A549 (cell line): Measurements from ENCODE around the gene STK11IP. TPM values are rescaled to one million over a fixed set of nuclear protein-coding genes. Genes with fewer than 3 reads are reported as not detected.

Source experiments
- ATAC-seq, 2 experiments: fragments of 200-7000 bp in 1 of 2; fragments of >200 bp in 1 of 2; cut with Nextera tagmentation in 1 of 2; cut with Tn5 transposase in 1 of 2; 3 replicates each; pipeline versions ENCODE4 v1.8.0 to v1.9.1; 2018 to 2020; ENCODE audit warnings: mild to moderate bottlenecking in 1 of 2, moderate library complexity in 1 of 2
- CTCF ChIA-PET: fragments of 300-600 bp; sonication (Branson Sonifier 250); formaldehyde crosslinking; extraction: SDS; loops from one replicate; lab custom pipeline; 2021; ENCODE audit warnings: antibody characterized with exemption, inconsistent platforms; lab: Yijun Ruan, JAX
- POLR2A ChIA-PET: fragments of 350-600 bp; formaldehyde crosslinking; extraction: SDS; loops from one replicate; lab custom pipeline; 2021; ENCODE audit warnings: antibody characterized with exemption, inconsistent platforms; lab: Yijun Ruan, JAX
- DNase-seq, 2 experiments: peaks; one replicate each; pipeline versions ENCODE4 v3.0.0 to v3.0.0-alpha.2; 2011 to 2016; ENCODE audit warnings: low read depth in 1 of 2, low spot score in 1 of 2
- FAIRE-seq: peaks from 2 replicates; lab custom pipeline; 2011; peaks lifted over from hg19 to GRCh38; lab: Jason Lieb, UNC
- H3K27ac ChIP-seq, 2 experiments: fragments of >200 bp; sonication (Bioruptor Twin); formaldehyde crosslinking; 3 replicates each; pipeline ENCODE4 v1.5.1; 2016 to 2017
- H3K4me1 ChIP-seq: fragments of >200 bp; sonication (Bioruptor Twin); formaldehyde crosslinking; 3 replicates; pipeline ENCODE4 v1.6.1; 2016
- H3K4me2 ChIP-seq: fragments of >200 bp; sonication (Bioruptor Twin); formaldehyde crosslinking; 3 replicates; pipeline ENCODE4 v1.6.1; 2016
- H3K4me3 ChIP-seq: fragments of >200 bp; sonication (Bioruptor Twin); formaldehyde crosslinking; 3 replicates; pipeline ENCODE4 v1.5.1; 2016
- H3K9me3 ChIP-seq: fragments of >200 bp; sonication (Bioruptor Twin); formaldehyde crosslinking; 3 replicates; pipeline ENCODE4 v1.6.1; 2016
- CEBPB ChIP-seq, 2 experiments: fragments of >200 bp in 1 of 2; sonication (Bioruptor Twin) in 1 of 2; formaldehyde crosslinking in 1 of 2; IDR thresholded peaks; 2 replicates each; pipeline ENCODE4 v1.6.1; 2012 to 2016
- EP300 ChIP-seq, 2 experiments: fragments of >200 bp; sonication (Bioruptor Twin); formaldehyde crosslinking; IDR thresholded peaks; 2 replicates in 1 of 2; 3 replicates in 1 of 2; pipeline ENCODE4 v1.6.1; 2016 to 2017
- FOXS1 ChIP-seq: fragments of 250-450 bp; sonication (Bioruptor Pico); IDR thresholded peaks from 2 replicates; pipeline ENCODE4 v1.5.0; 2020; ENCODE audit warnings: mild to moderate bottlenecking, moderate library complexity
- HOXB13 ChIP-seq: fragments of 250-450 bp; sonication (Bioruptor Pico); IDR thresholded peaks from 2 replicates; pipeline ENCODE4 v1.5.0; 2020; ENCODE audit warnings: low read depth, mild to moderate bottlenecking, moderate library complexity
- JUNB ChIP-seq: fragments of >200 bp; sonication (Bioruptor Twin); formaldehyde crosslinking; IDR thresholded peaks from 2 replicates; pipeline ENCODE4 v1.6.1; 2016
- KDM5A ChIP-seq: fragments of 200-600 bp; sonication (generic); IDR thresholded peaks from 2 replicates; pipeline ENCODE4 v1.6.1; 2016; ENCODE audit warnings: antibody characterized with exemption, mild to moderate bottlenecking
- MAFK ChIP-seq: fragments of 450-650 bp; IDR thresholded peaks from 2 replicates; pipeline ENCODE4 v1.6.1; 2014; ENCODE audit not compliant: partially characterized antibody
- NR3C1 ChIP-seq: fragments of >200 bp; sonication (Bioruptor Twin); formaldehyde crosslinking; IDR thresholded peaks from 3 replicates; pipeline ENCODE4 v1.6.1; 2017
- POLR2AphosphoS2 ChIP-seq: conservative IDR thresholded peaks from 2 replicates; pipeline ENCODE4 v1.6.1; 2012; ENCODE audit warnings: low read length, improper control_type of control experiment, inconsistent platforms
- RAD21 ChIP-seq, 2 experiments: fragments of >200 bp in 1 of 2; sonication (Bioruptor Twin) in 1 of 2; formaldehyde crosslinking in 1 of 2; IDR thresholded peaks in 1 of 2; conservative IDR thresholded peaks in 1 of 2; 2 replicates in 1 of 2; 3 replicates in 1 of 2; pipeline ENCODE4 v1.6.1; 2012 to 2018; ENCODE audit warnings: inconsistent platforms in 1 of 2
- RARB ChIP-seq: fragments of 250-450 bp; sonication (Bioruptor Pico); IDR thresholded peaks from 2 replicates; pipeline ENCODE4 v1.8.0; 2021; ENCODE audit warnings: mild to moderate bottlenecking, moderate library complexity
- RCOR1 ChIP-seq: fragments of 150-350 bp; IDR thresholded peaks from 2 replicates; pipeline ENCODE4 v1.6.1; 2014; ENCODE audit warnings: antibody characterized with exemption, low read length, low read depth
- ZFP36 ChIP-seq: fragments of 450-650 bp; IDR thresholded peaks from 2 replicates; pipeline ENCODE4 v1.6.1; 2014; ENCODE audit warnings: borderline replicate concordance; ENCODE audit not compliant: partially characterized antibody
- ZNF302 ChIP-seq: fragments of 250-450 bp; sonication (Bioruptor Pico); IDR thresholded peaks from 2 replicates; pipeline ENCODE4 v1.9.0; 2021; ENCODE audit warnings: inconsistent platforms, mild to moderate bottlenecking, moderate library complexity
- WGBS: methylation state at CpG from one replicate; pipeline ENCODE4 v1.1.6; 2017; ENCODE audit errors: missing lambda C conversion rate; 5-methylcytosine and 5-hydroxymethylcytosine counted together
- polyA plus RNA-seq, 4 experiments: library from polyadenylated mRNA; depleted of rRNA in 3 of 4; stranded (reverse); fragments of >200 nt; fragmentation: RNase III in 1 of 4; extraction: RNeasy Plus Mini Kit Qiagen cat#74134 plus additional on column Dnase treatment in 1 of 4; gene quantifications; 2 replicates in 3 of 4; 3 replicates in 1 of 4; pipeline ENCODE4 v1.2.3, GENCODE V29; 2011 to 2017
- TF ChIP-seq, protein P1 (sequence below): fragments of 250-450 bp; sonication (Bioruptor Pico); IDR thresholded peaks from 2 replicates; pipeline ENCODE4 v1.5.0; 2020; ENCODE audit warnings: low read depth, mild to moderate bottlenecking, moderate library complexity
- TF ChIP-seq, protein P2 (sequence below): IDR thresholded peaks from 2 replicates; pipeline ENCODE4 v1.6.1; 2012
- TF ChIP-seq, protein P3 (sequence below): fragments of >200 bp; sonication (Bioruptor Twin); formaldehyde crosslinking; IDR thresholded peaks from 3 replicates; pipeline ENCODE4 v1.5.1; 2016
- TF ChIP-seq, protein P4 (sequence below): fragments of 250-450 bp; sonication (Bioruptor Pico); IDR thresholded peaks from 2 replicates; pipeline ENCODE4 v1.5.0; 2021; ENCODE audit warnings: mild to moderate bottlenecking, moderate library complexity, borderline replicate concordance

The STK11IP gene
- polyA plus RNA-seq, 2 of the 4 experiments (the other 2 are of a cell fraction) = 13.3 to 18.8 TPM

DNA sequence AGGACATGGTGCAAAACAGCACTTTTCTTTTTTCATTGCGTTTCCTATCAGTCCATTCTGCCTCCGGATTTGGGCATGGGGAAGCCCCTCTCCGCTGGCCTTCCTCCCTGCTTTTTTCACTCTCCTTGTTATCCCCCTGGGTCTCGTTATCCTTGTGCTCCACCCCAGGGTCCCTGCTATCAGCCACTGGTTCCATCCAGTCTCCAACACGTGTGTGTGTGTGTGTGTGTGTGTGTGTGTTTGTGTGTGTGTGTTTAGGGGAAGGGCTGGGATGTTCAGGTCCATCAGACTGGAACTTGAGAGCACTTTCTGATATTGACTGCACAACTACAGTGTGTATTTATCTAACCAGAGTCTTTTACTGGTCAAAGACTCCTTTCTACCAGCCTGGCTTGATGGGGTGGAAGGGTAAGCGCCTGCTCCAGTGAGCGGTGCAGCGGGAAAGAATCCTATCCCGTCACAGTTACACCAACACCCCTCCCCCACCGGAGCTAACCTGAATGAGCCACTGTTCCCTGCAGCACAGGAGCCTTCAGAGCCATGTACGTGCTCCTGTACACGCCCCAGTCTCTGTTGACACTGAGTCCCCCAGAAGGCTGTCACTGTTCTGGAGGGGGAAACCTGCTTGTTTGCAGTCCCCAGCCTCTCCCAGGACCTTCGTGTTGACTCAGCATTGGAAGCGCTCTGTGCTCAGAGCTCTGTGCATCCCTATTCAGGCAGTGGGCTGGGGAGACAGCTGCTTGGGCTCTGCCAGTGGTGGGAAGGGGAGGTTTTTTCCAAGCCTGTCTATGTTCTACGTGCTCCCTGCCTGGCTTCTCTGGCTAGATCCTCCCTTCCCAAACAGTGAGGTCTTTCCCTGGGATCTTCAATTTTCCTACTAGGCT lies 20.9 kb upstream of the STK11IP start:
- Histone ChIP-seq H3K4me3 (no peak overlapping the region), H3K4me1 (peaks cover 5% of the 10 kb centered on the region; the same call in 2 of the 3 replicates), H3K27ac (no peak overlapping the region), H3K4me2 (peak overlapping the region; percentile 29; the same call in 2 of the 3 replicates), H3K9me3 (no peaks in the 10 kb centered on the region)
- no peak for FAIRE-seq
- no peak for DNase-seq
- TF ChIP-seq RAD21 (conservative IDR thresholded peaks at IDR 0.05 in 1 of 2, IDR thresholded peaks at IDR 0.05 in 1 of 2) (no peak), MAFK (peak; percentile 12)
- TF ChIP-seq, protein P1, sequence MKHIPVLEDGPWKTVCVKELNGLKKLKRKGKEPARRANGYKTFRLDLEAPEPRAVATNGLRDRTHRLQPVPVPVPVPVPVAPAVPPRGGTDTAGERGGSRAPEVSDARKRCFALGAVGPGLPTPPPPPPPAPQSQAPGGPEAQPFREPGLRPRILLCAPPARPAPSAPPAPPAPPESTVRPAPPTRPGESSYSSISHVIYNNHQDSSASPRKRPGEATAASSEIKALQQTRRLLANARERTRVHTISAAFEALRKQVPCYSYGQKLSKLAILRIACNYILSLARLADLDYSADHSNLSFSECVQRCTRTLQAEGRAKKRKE (CRISPR knock-in tag) = no peak
- peak; percentile 27 to 43; a peak in 3 of 6 replicates for ATAC-seq
- ChIA-PET POLR2A (interaction anchor here (0.8 kb wide), 1 partner anchor 21 kb away, joined by 3 read pairs; the partner anchor contains the start of gene STK11IP), CTCF (interaction anchor here (1.0 to 7.5 kb wide), 9 partner anchors 13 to 175 kb away, joined by 3 to 50 read pairs (median 4); no protein-coding TSS in a partner anchor)
- WGBS = 40% methylated on average over 13 of the region's 15 CpGs

DNA sequence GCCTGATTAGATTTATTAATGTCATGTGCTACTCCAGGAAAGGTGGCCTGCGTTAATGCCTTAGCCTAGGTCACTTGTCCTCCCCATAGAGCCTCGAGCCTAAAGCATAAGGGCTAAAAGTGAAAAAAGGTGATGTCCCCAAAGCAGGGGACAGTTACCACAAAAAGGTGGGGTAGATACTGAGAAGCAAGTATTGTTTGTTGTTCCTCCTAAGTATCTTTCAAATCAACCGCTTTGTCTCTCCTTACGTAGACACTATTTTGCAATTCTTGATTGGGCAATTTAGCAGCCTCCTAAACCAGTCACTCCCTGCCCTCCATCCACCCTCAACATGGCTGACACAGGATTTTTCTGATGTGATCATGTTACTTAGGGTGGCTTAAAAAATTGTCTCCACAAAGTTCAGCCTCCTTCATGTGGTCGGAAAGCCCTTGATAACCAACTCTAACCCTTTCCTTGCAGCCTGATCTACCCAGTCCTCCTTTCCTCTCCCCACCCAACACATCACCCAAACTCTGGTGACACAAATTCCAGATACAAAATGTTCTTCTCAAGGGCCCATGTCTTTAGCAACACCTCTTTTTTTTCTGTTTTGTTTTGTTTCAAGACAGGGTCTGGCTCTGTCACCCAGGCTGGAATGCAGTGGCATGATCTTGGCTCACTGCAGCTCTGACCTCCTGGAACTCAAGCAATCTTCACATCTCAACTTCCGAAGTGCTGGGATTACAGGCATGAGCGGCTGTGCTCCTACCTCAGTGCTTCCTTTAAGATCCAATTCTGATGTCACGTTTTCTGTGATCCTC lies 18.6 kb upstream of the STK11IP start:
- Histone ChIP-seq H3K4me3 (no peak overlapping the region), H3K4me2 (no peak overlapping the region), H3K9me3 (no peaks in the 10 kb centered on the region), H3K4me1 (no peaks in the 10 kb centered on the region), H3K27ac (no peak overlapping the region)
- WGBS = 54% methylated on average over 8 of the region's 8 CpGs
- POLR2A ChIA-PET = no interaction called here
- CTCF ChIA-PET = interaction anchor here (1.2 to 1.7 kb wide), 2 partner anchors 17 to 64 kb away, joined by 3 to 5 read pairs; no protein-coding TSS in a partner anchor
- TF ChIP-seq CEBPB (IDR thresholded peaks at IDR 0.05) = peak; percentile 12 to 49; a peak in 1 of 4 replicates
- no peak for TF ChIP-seq KDM5A
- no peak for TF ChIP-seq NR3C1
- TF ChIP-seq, protein P2, sequence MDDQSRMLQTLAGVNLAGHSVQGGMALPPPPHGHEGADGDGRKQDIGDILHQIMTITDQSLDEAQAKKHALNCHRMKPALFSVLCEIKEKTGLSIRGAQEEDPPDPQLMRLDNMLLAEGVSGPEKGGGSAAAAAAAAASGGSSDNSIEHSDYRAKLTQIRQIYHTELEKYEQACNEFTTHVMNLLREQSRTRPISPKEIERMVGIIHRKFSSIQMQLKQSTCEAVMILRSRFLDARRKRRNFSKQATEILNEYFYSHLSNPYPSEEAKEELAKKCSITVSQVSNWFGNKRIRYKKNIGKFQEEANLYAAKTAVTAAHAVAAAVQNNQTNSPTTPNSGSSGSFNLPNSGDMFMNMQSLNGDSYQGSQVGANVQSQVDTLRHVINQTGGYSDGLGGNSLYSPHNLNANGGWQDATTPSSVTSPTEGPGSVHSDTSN = no peak
- TF ChIP-seq POLR2AphosphoS2 = no peak
- FAIRE-seq (no peak), ATAC-seq (no peak), DNase-seq (no peak)

DNA sequence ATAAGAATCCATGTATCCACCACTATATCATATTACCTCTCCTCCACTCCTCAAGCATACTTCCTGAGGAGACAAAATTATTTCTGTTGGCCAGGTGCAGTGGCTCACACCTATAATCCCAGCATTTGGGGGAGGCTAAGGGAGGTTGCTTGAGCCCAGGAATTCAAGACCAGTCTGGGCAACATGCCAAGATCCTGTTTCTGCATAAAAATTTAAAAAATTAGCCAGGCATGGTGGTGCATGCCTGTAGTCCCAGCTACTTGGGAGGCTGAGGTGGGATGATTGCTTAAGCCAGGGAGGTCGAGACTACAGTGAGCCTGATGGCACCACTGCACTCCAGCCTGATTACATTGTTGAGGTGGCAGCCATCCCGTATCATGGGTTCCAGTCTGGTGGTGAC lies 16.3 kb upstream of the STK11IP start:
- FAIRE-seq = no peak

DNA sequence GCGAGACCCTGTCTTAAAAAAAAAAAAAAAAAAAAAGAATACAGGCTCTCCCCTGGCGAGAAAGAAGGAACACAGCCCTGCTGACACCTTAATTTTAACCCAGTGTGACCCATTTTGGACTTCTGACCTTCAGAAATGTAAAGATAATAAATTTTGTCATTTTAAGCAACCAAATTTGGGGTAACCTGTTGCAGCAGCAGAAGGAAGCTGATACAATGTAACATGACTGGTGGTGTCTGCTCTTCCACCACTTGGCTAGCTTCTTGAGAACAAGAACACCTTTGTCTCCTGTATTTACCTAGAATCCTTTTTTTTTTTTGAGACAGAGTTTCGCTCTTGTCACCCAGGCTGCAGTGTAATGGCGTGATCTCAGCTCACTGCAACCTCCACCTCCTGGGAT lies 6.6 kb upstream of the STK11IP start:
- Histone ChIP-seq H3K4me3 (no peak overlapping the region), H3K4me2 (no peak overlapping the region), H3K27ac (no peak overlapping the region), H3K4me1 (no peaks in the 10 kb centered on the region), H3K9me3 (no peaks in the 10 kb centered on the region)
- no peak for DNase-seq
- ChIA-PET CTCF (interaction anchor here (0.5 to 1.5 kb wide), 3 partner anchors 27 to 181 kb away, joined by 3 to 4 read pairs (median 3); no protein-coding TSS in a partner anchor), POLR2A (no interaction called here)
- ATAC-seq = no peak
- 33% methylated on average over 4 of the region's 4 CpGs for WGBS
- FAIRE-seq = no peak
- TF ChIP-seq FOXS1 (CRISPR knock-in tag) = no peak
- TF ChIP-seq RAD21 (conservative IDR thresholded peaks at IDR 0.05 in 1 of 2, IDR thresholded peaks at IDR 0.05 in 1 of 2) = no peak
- no peak for TF ChIP-seq HOXB13 (CRISPR knock-in tag)
- TF ChIP-seq JUNB = no peak
- TF ChIP-seq RCOR1 = no peak
- no peak for TF ChIP-seq RARB (CRISPR knock-in tag)
- TF ChIP-seq EP300 (IDR thresholded peaks at IDR 0.05) = no peak
- no peak for TF ChIP-seq ZNF302 (CRISPR knock-in tag)
- no peak for TF ChIP-seq ZFP36
- TF ChIP-seq, protein P3, sequence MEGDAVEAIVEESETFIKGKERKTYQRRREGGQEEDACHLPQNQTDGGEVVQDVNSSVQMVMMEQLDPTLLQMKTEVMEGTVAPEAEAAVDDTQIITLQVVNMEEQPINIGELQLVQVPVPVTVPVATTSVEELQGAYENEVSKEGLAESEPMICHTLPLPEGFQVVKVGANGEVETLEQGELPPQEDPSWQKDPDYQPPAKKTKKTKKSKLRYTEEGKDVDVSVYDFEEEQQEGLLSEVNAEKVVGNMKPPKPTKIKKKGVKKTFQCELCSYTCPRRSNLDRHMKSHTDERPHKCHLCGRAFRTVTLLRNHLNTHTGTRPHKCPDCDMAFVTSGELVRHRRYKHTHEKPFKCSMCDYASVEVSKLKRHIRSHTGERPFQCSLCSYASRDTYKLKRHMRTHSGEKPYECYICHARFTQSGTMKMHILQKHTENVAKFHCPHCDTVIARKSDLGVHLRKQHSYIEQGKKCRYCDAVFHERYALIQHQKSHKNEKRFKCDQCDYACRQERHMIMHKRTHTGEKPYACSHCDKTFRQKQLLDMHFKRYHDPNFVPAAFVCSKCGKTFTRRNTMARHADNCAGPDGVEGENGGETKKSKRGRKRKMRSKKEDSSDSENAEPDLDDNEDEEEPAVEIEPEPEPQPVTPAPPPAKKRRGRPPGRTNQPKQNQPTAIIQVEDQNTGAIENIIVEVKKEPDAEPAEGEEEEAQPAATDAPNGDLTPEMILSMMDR = no peak
- TF ChIP-seq, protein P2 = no peak

More for the DNA sequence above, 16.3 kb upstream of the STK11IP start:
- Histone ChIP-seq H3K4me3 (no peak overlapping the region), H3K27ac (no peak overlapping the region), H3K4me2 (no peak overlapping the region)
- no peak for DNase-seq
- 0% methylated on average over 1 of the region's 2 CpGs for WGBS
- CTCF ChIA-PET = no interaction called here
- TF ChIP-seq, protein P4, sequence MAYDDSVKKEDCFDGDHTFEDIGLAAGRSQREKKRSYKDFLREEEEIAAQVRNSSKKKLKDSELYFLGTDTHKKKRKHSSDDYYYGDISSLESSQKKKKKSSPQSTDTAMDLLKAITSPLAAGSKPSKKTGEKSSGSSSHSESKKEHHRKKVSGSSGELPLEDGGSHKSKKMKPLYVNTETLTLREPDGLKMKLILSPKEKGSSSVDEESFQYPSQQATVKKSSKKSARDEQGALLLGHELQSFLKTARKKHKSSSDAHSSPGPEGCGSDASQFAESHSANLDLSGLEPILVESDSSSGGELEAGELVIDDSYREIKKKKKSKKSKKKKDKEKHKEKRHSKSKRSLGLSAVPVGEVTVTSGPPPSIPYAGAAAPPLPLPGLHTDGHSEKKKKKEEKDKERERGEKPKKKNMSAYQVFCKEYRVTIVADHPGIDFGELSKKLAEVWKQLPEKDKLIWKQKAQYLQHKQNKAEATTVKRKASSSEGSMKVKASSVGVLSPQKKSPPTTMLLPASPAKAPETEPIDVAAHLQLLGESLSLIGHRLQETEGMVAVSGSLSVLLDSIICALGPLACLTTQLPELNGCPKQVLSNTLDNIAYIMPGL (CRISPR knock-in tag) = no peak
- TF ChIP-seq, all 56 proteins: peak for 0
- no peaks in the 10 kb centered on the region for H3K9me3 ChIP-seq
- POLR2A ChIA-PET = no interaction called here
- H3K4me1 ChIP-seq = no peaks in the 10 kb centered on the region
- no peak for ATAC-seq
